PC-9 (cell line): Measurements from ENCODE around the gene SBF2. TPM values are rescaled to one million over a fixed set of nuclear protein-coding genes. Genes with fewer than 3 reads are reported as not detected.
"Not testable (repeated sequence)": the region's sequence is repeated elsewhere in the genome, so short reads cannot be mapped to it uniquely, and the experiment has no call there.

Experiments used
- BruUV-seq: library from RNA; stranded (reverse); fragments of 400-500 nt; replicated peaks from 2 replicates; lab custom pipeline; 2021; lab: Mats Ljungman, UMichigan
- CTCF ChIA-PET: fragments of 300-600 bp; sonication (Branson Sonifier 250); formaldehyde crosslinking; loops from one replicate; lab custom pipeline; 2022; ENCODE audit warnings: antibody characterized with exemption; lab: Charles Lee
- POLR2A ChIA-PET: fragments of 300-600 bp; sonication (Branson Sonifier 250); formaldehyde crosslinking; loops from one replicate; lab custom pipeline; 2022; ENCODE audit warnings: antibody characterized with exemption; ENCODE audit not compliant: unreplicated experiment; lab: Charles Lee
- DNase-seq, 2 experiments: peaks; one replicate each; pipeline versions ENCODE4 v3.0.0 to v3.0.0-alpha.2; 2015 to 2022; ENCODE audit warnings: mixed read lengths in 1 of 2
- H2AFZ ChIP-seq: fragments of 200-600 bp; sonication (generic); 2 replicates; pipeline ENCODE4 v1.8.1; 2017; ENCODE audit warnings: antibody characterized with exemption
- H3F3A ChIP-seq: fragments of 200-600 bp; sonication (generic); 2 replicates; pipeline ENCODE4 v1.8.1; 2017; ENCODE audit warnings: antibody characterized with exemption, mild to moderate bottlenecking, low read depth; ENCODE audit not compliant: insufficient read depth
- H3K27ac ChIP-seq: fragments of 200-600 bp; sonication (generic); 2 replicates; pipeline ENCODE4 v1.6.1; 2016; ENCODE audit warnings: mixed run types
- H3K27me3 ChIP-seq: fragments of 200-600 bp; sonication (generic); 2 replicates; pipeline ENCODE4 v1.6.1; 2016; ENCODE audit warnings: low read depth, mixed run types; ENCODE audit not compliant: insufficient read depth
- H3K36me3 ChIP-seq: fragments of 200-600 bp; sonication (generic); 2 replicates; pipeline ENCODE4 v1.6.1; 2016; ENCODE audit warnings: low read depth, mixed run types
- H3K4me1 ChIP-seq: fragments of 200-600 bp; sonication (generic); replicated peaks from 2 replicates; pipeline ENCODE4 v1.6.1; 2016; ENCODE audit warnings: mixed run types; ENCODE audit not compliant: insufficient read depth
- H3K4me2 ChIP-seq: fragments of 200-600 bp; sonication (generic); 2 replicates; pipeline ENCODE4 v1.6.1; 2017; ENCODE audit warnings: mixed run types
- H3K4me3 ChIP-seq: fragments of 200-600 bp; sonication (generic); 2 replicates; pipeline ENCODE4 v1.6.1; 2016; ENCODE audit warnings: mixed run types
- H3K79me2 ChIP-seq: fragments of 200-600 bp; sonication (generic); 2 replicates; pipeline ENCODE4 v1.6.1; 2017; ENCODE audit warnings: low read depth, mixed run types
- H3K9me2 ChIP-seq: fragments of 200-600 bp; sonication (generic); 2 replicates; pipeline ENCODE4 v1.8.1; 2017; ENCODE audit warnings: mild to moderate bottlenecking; ENCODE audit not compliant: insufficient read depth
- H3K9me3 ChIP-seq: fragments of 200-600 bp; sonication (generic); 2 replicates; pipeline ENCODE4 v1.8.1; 2016; ENCODE audit warnings: low read depth; ENCODE audit not compliant: insufficient read depth
- H4K20me1 ChIP-seq: fragments of 200-600 bp; sonication (generic); 2 replicates; pipeline ENCODE4 v1.8.1; 2017; ENCODE audit not compliant: insufficient read depth
- CTCF ChIP-seq: fragments of 200-600 bp; sonication (generic); conservative IDR thresholded peaks from 2 replicates; pipeline ENCODE4 v1.6.1; 2017; ENCODE audit warnings: mixed run types, antibody characterized with exemption, mild to moderate bottlenecking, moderate library complexity
- EZH2 ChIP-seq: fragments of 200-600 bp; sonication (generic); IDR thresholded peaks from 2 replicates; pipeline ENCODE4 v1.8.0; 2017; ENCODE audit warnings: antibody characterized with exemption, low read depth
- intact Hi-C: fragments of 100-400 bp; cut with micrococcal nuclease; formaldehyde crosslinking; loops from one replicate; pipeline ENCODE4 v1.10.0; 2022; ENCODE audit not compliant: unreplicated experiment
- total RNA-seq: library from RNA; stranded (reverse); gene quantifications from 2 replicates; pipeline ENCODE4 v1.2.3, GENCODE V29; 2021

The SBF2 gene
- total RNA-seq, 1 experiment from 2014 or later = 18.6 TPM

- POLR2A ChIA-PET = interaction anchor here (0.6 kb wide), 1 partner anchor 103 kb away, joined by 3 read pairs; no protein-coding TSS in a partner anchor
- H3K27ac ChIP-seq = no peak overlapping the region
- CTCF ChIA-PET = interaction anchor here (0.7 kb wide), 1 partner anchor 742 kb away, joined by 3 read pairs; no protein-coding TSS in a partner anchor
- no peak overlapping the region for H3K4me2 ChIP-seq
- H3K79me2 ChIP-seq = no peaks in the 10 kb centered on the region
- H3K9me3 ChIP-seq = no peaks in the 10 kb centered on the region
- H4K20me1 ChIP-seq = no peaks in the 10 kb centered on the region
- H3K9me2 ChIP-seq = no peaks in the 10 kb centered on the region
- H3F3A ChIP-seq = no peaks in the 10 kb centered on the region
- H3K4me1 ChIP-seq = no peaks in the 10 kb centered on the region
- BruUV-seq = no TSS peak
- no peak for TF ChIP-seq EZH2
- no peak for TF ChIP-seq CTCF
- DNase-seq = no peak
- H3K36me3 ChIP-seq = no peaks in the 10 kb centered on the region
- no peak overlapping the region for H3K4me3 ChIP-seq
- no peak overlapping the region for H2AFZ ChIP-seq
- no peaks in the 10 kb centered on the region for H3K27me3 ChIP-seq
- intact Hi-C loops = no loop called here
Observed at GRCh38 chr11:10038521-10039302, 255.3 kb downstream of the SBF2 start.

- H3F3A ChIP-seq, H3K9me3 ChIP-seq, H3K79me2 ChIP-seq, H4K20me1 ChIP-seq, H3K4me3 ChIP-seq, H2AFZ ChIP-seq, H3K9me2 ChIP-seq, POLR2A ChIA-PET, H3K4me1 ChIP-seq, intact Hi-C loops, H3K4me2 ChIP-seq, H3K27ac ChIP-seq, H3K36me3 ChIP-seq, DNase-seq, BruUV-seq, CTCF ChIA-PET, H3K27me3 ChIP-seq: not testable (repeated sequence)
Observed at GRCh38 chr11:10035932-10036331, 258.1 kb downstream of the SBF2 start.

GRCh38 chr11:10032935-10033334 is 261.1 kb downstream of the SBF2 start:
- Histone ChIP-seq H3K4me2 (no peak overlapping the region), H3K9me2 (no peaks in the 10 kb centered on the region), H3K4me1 (no peaks in the 10 kb centered on the region), H3K36me3 (no peaks in the 10 kb centered on the region), H3F3A (no peaks in the 10 kb centered on the region), H2AFZ (no peak overlapping the region), H3K9me3 (no peaks in the 10 kb centered on the region), H3K27me3 (no peaks in the 10 kb centered on the region), H3K27ac (no peak overlapping the region), H4K20me1 (no peaks in the 10 kb centered on the region), H3K4me3 (no peak overlapping the region), H3K79me2 (no peaks in the 10 kb centered on the region)
- no peak for TF ChIP-seq EZH2
- TF ChIP-seq CTCF = no peak
- DNase-seq = no peak
- no TSS peak for BruUV-seq
- ChIA-PET CTCF (no interaction called here), POLR2A (no interaction called here)
- intact Hi-C loops = no loop called here
